GM20000 (cell line): Measurements from ENCODE around the gene BPIFB3.

Experiments used
- DNase-seq: peaks from one replicate; pipeline ENCODE4 v3.0.0; 2012; ENCODE audit warnings: low spot score
- TF ChIP-seq, protein P1 (sequence below): IDR thresholded peaks from 2 replicates; pipeline ENCODE4 v1.5.1; 2012; ENCODE audit warnings: mild to moderate bottlenecking, control low read depth; ENCODE audit errors: extremely low read depth, missing control alignments

BPIFB3 gene

DNA sequence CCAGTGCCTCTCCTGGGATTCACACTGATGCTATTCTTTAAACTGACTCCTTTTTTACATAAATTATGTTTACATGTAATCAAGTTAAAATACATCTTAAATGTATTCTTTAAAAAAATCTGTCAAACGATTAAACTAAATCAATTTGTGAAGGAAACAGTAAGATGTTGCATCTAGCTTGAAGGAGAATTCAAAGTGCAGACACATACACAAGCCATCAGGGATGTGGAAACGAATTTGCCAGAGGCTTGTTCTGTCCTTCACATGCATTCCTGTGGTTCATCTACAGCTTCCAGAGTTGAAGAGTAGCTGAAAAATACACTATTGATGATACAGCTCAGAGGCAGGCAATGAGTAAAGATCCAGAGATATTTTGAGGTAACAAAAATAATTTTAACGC is 7.3 kb upstream of the BPIFB3 start:
- TF ChIP-seq, protein P1, sequence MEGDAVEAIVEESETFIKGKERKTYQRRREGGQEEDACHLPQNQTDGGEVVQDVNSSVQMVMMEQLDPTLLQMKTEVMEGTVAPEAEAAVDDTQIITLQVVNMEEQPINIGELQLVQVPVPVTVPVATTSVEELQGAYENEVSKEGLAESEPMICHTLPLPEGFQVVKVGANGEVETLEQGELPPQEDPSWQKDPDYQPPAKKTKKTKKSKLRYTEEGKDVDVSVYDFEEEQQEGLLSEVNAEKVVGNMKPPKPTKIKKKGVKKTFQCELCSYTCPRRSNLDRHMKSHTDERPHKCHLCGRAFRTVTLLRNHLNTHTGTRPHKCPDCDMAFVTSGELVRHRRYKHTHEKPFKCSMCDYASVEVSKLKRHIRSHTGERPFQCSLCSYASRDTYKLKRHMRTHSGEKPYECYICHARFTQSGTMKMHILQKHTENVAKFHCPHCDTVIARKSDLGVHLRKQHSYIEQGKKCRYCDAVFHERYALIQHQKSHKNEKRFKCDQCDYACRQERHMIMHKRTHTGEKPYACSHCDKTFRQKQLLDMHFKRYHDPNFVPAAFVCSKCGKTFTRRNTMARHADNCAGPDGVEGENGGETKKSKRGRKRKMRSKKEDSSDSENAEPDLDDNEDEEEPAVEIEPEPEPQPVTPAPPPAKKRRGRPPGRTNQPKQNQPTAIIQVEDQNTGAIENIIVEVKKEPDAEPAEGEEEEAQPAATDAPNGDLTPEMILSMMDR = no peak
- DNase-seq = no peak

DNA sequence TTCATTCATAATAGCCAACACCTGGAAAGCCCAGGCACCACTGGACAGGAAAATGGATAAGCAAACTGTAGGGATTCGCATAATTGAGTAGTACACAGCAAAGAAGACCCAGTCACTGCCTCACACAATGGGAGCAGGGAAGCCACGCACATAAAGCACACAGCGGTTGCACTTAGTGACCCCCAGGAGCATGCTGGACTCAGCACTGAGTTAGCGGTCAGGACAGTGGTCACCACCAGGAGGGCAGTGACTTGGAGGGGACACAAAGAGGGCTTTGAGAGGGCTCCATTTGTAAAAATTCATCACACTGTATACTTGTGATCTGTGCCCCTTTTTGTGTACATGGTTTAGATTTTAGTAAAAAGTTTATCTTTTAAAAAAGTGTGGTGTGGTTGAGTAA is 2.4 kb upstream of the BPIFB3 start:
- DNase-seq = no peak
- TF ChIP-seq, protein P1 = no peak

DNA sequence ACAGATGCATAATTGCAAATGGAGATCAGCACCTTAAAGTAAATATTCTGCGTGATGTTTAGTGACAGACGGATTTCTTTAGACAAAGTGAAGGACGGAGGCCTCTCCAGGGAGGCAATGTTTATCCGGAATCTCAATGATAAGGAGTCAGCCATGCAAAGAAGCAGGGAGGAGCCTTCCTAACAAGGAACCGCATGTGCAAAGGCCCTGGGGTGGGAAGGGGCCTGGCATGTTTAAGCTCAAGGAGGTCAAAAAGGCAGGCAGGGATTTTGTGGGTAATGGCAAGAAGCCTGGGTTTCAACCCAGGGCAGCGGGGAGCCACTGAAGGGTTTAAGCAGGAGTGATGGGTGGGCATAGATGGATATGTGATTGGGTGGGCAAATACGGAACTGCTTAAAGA is 678 bp downstream of the BPIFB3 start:
- DNase-seq = no peak
- TF ChIP-seq, protein P1 = no peak

DNA sequence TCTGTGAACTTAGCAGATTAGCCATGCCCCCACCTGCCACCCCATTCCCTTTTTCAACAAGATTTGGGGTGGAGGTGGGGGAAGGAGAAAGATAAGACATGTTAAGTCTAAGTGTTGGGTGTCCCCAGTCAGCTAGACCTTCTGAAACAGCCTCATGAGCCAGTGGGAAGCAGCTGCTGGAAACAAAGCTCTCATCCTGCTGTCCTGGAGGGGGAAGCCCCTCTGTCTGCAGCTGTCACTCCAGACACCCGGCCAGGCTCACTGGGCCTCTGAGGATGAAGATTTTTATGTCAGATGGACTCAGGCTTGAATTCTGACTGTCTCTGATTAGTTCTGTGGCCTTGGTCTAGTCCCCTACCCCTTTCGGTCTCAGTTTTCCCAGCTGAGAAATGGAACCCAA is 1.1 kb downstream of the BPIFB3 start:
- DNase-seq = no peak
- TF ChIP-seq, protein P1 = no peak

DNA sequence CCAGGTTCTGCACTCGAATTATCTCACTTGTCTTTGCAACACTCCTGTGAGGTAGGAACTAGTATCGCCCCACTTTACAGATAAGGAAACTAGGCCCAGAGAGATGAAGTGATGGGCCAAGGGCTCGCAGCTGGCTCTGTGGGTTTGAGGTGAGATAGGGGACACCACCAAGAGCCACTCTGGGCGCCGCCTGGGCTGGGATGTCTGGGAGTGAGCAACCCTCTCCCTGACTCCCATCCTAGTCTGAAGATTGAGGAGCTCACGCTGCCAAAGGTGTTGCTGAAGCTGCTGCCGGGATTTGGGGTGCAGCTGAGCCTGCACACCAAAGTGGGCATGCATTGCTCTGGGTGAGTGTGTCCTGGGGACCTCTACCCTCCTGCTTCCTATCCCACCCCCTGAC is 5.4 kb downstream of the BPIFB3 start:
- no peak for DNase-seq
- TF ChIP-seq, protein P1 = no peak

DNA sequence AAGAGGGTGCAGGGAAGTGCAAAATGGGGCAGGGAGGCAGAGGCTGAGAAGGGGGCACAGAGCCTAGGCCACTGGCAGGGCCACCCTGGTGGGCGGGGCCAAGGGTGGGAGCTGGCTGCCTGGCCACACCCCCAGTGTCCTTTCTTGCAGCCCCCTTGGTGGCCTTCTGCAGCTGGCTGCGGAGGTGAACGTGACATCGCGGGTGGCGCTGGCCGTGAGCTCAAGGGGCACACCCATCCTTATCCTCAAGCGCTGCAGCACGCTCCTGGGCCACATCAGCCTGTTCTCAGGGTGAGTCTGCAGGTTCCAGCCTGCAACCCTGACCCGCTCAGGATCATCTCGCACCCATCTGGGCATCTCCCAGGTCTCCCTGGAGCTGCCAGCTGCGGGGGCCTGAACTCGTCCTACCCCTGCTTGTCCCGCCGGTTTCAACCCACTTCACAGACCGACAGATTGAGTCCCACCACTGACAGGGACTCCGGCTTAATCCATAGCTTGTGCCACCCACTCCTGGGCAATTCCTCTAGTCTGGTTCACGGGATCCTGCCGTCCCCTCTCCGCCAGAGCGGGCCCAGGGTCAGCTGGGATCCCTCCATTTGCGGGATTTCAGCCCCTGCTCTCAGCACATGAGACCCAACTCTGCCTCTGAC is 6.2 kb downstream of the BPIFB3 start:
- TF ChIP-seq, protein P1 = no peak
- no peak for DNase-seq

DNA sequence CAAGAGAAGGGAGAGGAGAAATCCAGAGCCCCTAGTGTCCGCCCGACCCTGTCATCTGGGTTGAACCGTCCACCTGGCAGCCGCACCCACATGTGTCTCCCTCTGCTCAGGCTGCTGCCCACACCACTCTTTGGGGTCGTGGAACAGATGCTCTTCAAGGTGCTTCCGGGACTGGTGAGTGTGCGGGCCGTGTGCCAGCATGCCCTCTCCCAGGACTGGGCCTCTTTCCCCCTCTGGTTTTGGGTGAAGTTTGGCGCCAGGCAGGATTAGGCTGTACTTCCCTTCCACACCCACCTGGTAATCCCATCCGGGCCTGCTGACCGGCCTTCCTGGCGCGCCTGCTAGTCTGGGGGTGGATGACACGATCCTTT is 7.9 kb downstream of the BPIFB3 start:
- TF ChIP-seq, protein P1 = no peak
- no peak for DNase-seq
